Fibroblast of mammary gland (primary cell): ENCODE results near the gene TEF.
A peak's percentile ranks its signal among the peaks of the same experiment; 100 is the strongest.

Experiments
- DNase-seq: peaks from one replicate; pipeline ENCODE4 v3.0.0-alpha.2; 2010; ENCODE audit warnings: low read depth
- H3K4me3 ChIP-seq: 2 replicates; pipeline ENCODE4 v1.5.1; 2011; ENCODE audit warnings: low read depth, mild to moderate bottlenecking, low read length, moderate library complexity; ENCODE audit not compliant: control insufficient read depth
- TF ChIP-seq, protein P1 (sequence below): conservative IDR thresholded peaks from 2 replicates; pipeline ENCODE4 v1.5.1; 2011; ENCODE audit warnings: low read depth, low read length, inconsistent platforms; ENCODE audit not compliant: control insufficient read depth, insufficient read depth

TEF gene

DNA sequence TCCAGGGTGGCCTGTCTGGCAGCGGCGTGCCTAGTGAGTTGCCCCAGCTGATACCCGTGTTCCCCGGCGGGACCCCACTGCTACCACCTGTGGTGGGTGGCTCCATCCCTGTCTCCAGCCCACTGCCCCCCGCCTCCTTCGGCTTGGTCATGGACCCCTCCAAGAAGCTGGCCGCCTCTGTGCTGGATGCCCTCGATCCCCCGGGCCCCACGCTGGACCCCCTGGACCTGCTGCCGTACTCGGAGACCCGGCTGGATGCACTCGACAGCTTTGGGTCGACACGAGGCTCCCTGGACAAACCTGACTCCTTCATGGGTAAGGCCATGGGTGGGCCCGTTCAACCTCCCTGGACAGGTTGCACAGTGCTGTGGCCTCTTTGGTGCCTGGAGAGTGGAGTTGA is 41.9 kb upstream of the TEF start:
- DNase-seq, result no peak
- TF ChIP-seq, protein P1, sequence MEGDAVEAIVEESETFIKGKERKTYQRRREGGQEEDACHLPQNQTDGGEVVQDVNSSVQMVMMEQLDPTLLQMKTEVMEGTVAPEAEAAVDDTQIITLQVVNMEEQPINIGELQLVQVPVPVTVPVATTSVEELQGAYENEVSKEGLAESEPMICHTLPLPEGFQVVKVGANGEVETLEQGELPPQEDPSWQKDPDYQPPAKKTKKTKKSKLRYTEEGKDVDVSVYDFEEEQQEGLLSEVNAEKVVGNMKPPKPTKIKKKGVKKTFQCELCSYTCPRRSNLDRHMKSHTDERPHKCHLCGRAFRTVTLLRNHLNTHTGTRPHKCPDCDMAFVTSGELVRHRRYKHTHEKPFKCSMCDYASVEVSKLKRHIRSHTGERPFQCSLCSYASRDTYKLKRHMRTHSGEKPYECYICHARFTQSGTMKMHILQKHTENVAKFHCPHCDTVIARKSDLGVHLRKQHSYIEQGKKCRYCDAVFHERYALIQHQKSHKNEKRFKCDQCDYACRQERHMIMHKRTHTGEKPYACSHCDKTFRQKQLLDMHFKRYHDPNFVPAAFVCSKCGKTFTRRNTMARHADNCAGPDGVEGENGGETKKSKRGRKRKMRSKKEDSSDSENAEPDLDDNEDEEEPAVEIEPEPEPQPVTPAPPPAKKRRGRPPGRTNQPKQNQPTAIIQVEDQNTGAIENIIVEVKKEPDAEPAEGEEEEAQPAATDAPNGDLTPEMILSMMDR, result no peak

DNA sequence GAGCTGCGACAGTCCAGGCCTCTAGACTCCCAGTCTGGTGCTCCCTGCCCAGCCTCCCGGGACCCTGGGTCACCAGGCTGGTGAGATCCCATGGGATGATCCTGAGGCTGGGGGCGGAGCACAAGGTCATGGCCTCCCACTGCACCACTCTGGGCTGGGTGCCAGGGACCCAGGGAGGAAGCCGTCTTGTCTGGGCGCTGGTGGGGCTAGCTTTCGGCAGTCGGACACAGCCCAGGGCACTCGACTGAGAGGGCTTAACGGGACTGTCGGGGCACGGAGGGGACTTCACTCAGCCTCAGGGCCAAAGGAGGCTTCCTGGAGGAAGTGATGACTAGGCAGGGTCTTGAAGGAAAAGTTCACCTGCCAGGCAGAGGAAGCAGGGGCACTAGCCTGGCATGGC is 41.4 kb upstream of the TEF start:
- no peak overlapping the region for H3K4me3 ChIP-seq
- TF ChIP-seq, protein P1, result no peak
- DNase-seq, result no peak

More for the DNA sequence above, 41.9 kb upstream of the TEF start:
- H3K4me3 ChIP-seq, result no peak overlapping the region

DNA sequence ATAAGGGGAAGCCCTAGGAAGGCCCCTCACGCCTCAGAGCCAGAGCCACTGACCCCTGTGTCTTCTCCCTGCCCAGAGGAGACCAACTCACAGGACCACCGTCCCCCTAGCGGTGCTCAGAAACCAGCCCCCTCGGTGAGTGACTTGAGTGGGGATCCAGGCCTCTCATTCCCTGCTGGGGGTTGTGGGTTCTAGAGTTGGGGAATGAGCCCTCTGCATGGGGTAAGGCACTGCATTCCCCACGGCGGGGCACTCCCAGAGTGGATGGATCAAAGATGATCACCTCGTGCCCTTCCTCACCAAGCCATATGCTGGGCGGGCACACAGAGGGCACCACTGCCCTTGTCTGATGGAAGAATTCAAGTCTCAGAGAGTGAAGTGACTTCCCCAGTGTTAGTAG is 40.7 kb upstream of the TEF start:
- TF ChIP-seq, protein P1, result no peak
- no peak for DNase-seq
- no peak overlapping the region for H3K4me3 ChIP-seq

DNA sequence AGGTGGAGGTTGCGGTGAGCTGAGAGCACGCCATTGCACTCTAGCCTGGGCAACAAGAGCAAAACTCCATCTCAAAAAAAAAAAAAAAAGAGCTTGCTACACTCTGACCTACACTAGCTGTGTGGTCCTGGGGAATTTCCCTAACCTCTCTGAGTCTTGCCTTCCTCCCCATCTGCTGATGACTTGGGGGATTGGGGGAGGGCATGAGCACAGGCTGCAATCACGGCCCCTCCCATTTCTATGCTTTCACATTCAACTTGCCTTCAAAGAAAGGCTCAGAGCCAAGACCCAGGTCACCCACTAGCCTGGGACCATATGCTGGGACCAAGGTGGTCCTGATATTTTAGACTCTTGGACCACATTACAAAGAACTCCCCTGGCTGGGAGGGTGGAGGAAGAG is 39.8 kb upstream of the TEF start:
- H3K4me3 ChIP-seq, result no peak overlapping the region
- DNase-seq, result peak; percentile 12
- TF ChIP-seq, protein P1, result no peak

DNA sequence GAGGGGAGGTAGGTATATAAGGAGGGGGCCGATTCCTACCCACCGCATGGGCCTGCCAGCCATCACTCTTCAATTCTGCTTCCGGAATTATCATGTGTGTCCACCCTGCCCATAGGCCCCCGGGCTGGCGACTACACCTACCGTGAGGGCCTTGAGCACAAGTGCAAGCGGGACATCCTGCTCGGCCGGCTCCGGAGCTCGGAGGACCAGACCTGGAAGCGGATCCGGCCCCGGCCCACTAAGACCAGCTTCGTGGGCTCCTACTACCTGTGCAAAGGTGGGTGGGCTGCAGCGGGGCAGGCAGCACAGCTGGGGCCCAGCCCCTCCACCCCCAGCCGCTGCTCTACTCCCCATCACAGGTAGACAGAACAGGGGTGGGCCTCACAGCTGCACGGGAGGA is 38.4 kb upstream of the TEF start:
- TF ChIP-seq, protein P1, result no peak
- no peak for DNase-seq
- H3K4me3 ChIP-seq, result no peak overlapping the region

DNA sequence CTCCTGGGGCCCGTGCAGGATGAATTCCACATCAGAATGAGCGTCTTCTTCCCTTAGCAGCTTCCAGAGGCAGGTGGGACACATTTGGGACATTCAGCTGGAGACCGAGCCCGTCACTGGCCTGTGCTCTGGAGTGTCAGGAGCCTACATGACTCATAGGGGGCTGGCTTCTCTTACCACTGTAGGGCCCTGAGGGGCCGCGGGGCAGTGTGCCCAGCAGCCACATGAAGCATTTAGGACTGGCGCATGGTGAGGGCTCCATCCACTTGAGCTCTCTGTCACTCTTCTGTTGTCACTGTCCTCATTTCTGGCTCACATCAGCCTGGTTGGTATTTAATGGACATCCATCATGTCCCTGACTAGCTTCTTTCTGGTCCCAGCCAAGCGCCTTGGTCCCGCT is 38.0 kb upstream of the TEF start:
- no peak overlapping the region for H3K4me3 ChIP-seq
- TF ChIP-seq, protein P1, result no peak
- no peak for DNase-seq

DNA sequence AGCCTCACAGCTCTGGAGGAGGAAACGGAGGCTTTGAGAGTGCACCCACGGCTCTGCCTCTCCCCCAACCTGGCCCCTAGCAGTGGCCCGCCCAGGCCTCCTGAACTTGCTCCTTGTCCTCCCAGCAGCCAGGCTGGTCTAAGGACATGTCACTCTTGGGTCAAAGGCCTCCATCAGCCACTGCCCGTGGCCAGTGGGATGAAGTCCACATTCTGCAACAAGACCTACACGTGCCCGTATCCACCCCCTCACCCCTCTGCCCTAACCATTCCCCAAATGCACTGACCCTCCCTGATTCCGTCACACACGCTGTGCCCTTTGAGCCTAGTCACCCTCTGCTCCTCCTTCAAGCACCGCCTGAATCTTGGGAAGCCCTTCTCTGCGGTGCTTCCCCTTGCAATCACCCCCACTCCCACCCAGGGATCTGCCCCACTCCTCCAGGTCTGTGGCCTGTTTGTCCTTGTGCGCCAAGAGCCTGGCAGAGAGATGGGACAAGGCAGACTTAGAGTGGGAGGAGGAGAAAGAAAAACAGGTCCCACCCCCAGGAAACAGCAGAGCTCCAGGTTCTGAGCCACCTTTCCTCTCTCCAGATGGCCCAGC is 37.5 kb upstream of the TEF start:
- H3K4me3 ChIP-seq, result no peak overlapping the region
- DNase-seq, result no peak
- TF ChIP-seq, protein P1, result no peak
